Smooth muscle cell (in vitro differentiated cells): Measurements from ENCODE around the gene CASP6. TPM values are rescaled to one million over a fixed set of nuclear protein-coding genes. Genes with fewer than 3 reads are reported as not detected.

Experiments used
- DNase-seq: peaks from one replicate; lab custom pipeline; 2025; ENCODE audit not compliant: unreplicated experiment; lab: John Stamatoyannopoulos, UW
- H2AFZ ChIP-seq: fragments of 200-600 bp; sonication (generic); 2 replicates; pipeline ENCODE4 v1.6.0; 2016; ENCODE audit warnings: antibody characterized with exemption, low read depth, mild to moderate bottlenecking
- H3F3A ChIP-seq: fragments of 200-600 bp; sonication (generic); 2 replicates; pipeline ENCODE4 v1.6.0; 2017; ENCODE audit warnings: antibody characterized with exemption, low read depth
- H3K27ac ChIP-seq: fragments of 200-600 bp; sonication (generic); 2 replicates; pipeline ENCODE4 v1.5.1; 2016; ENCODE audit warnings: low read depth, mild to moderate bottlenecking
- H3K27me3 ChIP-seq: fragments of 200-600 bp; sonication (generic); 2 replicates; pipeline ENCODE4 v1.6.1; 2016; ENCODE audit warnings: low read depth, mild to moderate bottlenecking
- H3K36me3 ChIP-seq: fragments of 200-600 bp; sonication (generic); 2 replicates; pipeline ENCODE4 v1.5.1; 2016; ENCODE audit warnings: low read depth
- H3K4me1 ChIP-seq: fragments of 200-600 bp; sonication (generic); 2 replicates; pipeline ENCODE4 v1.5.1; 2016; ENCODE audit warnings: low read depth
- H3K4me2 ChIP-seq: fragments of 200-600 bp; sonication (generic); 2 replicates; pipeline ENCODE4 v1.6.0; 2016; ENCODE audit warnings: mild to moderate bottlenecking
- H3K4me3 ChIP-seq: fragments of 200-600 bp; sonication (generic); 2 replicates; pipeline ENCODE4 v1.5.1; 2016; ENCODE audit warnings: mild to moderate bottlenecking
- H3K79me2 ChIP-seq: fragments of 200-600 bp; sonication (generic); 2 replicates; pipeline ENCODE4 v1.6.0; 2016; ENCODE audit warnings: low read depth, mild to moderate bottlenecking
- H3K9ac ChIP-seq: fragments of 200-600 bp; sonication (generic); 2 replicates; pipeline ENCODE4 v1.6.0; 2016; ENCODE audit warnings: low read depth
- H3K9me3 ChIP-seq: fragments of 200-600 bp; sonication (generic); replicated peaks from 2 replicates; pipeline ENCODE4 v1.5.1; 2016; ENCODE audit warnings: low read depth
- H4K20me1 ChIP-seq: fragments of 200-600 bp; sonication (generic); 2 replicates; pipeline ENCODE4 v1.6.0; 2016; ENCODE audit warnings: low read depth
- CTCF ChIP-seq: fragments of 200-600 bp; sonication (generic); IDR thresholded peaks from 2 replicates; pipeline ENCODE4 v1.5.1; 2017; ENCODE audit warnings: borderline replicate concordance, mild to moderate bottlenecking, antibody characterized with exemption; ENCODE audit not compliant: insufficient read depth, poor library complexity, severe bottlenecking
- WGBS: methylation state at CpG from one replicate; pipeline ENCODE4 v1.1.7; 2016; ENCODE audit warnings: low lambda C conversion rate; 5-methylcytosine and 5-hydroxymethylcytosine counted together
- polyA plus RNA-seq: library from polyadenylated mRNA; unstranded; fragments of >200 nt; fragmentation: Nextera tagmentation; extraction: Ambion mirVana; gene quantifications from 2 replicates; pipeline ENCODE4 v1.2.1, GENCODE V29; 2016
- total RNA-seq: library from RNA; depleted of rRNA; stranded (reverse); fragments of >200 nt; gene quantifications from 2 replicates; pipeline ENCODE4 v1.2.3, GENCODE V29; 2014

The CASP6 gene
- total and polyA plus RNA-seq, 2 experiments from 2014 or later: 31.2 to 34.8 TPM

- Histone ChIP-seq H3K27ac (peak within 1 kb of the TSS; percentile 67), H3K4me1 (peaks cover 7% of the 10 kb centered on the region), H3K4me2 (peak within 1 kb of the TSS; percentile 99), H3K36me3 (no peaks in the 10 kb centered on the region), H3F3A (peaks cover 3% of the 10 kb centered on the region), H3K9ac (peak within 1 kb of the TSS; percentile 75), H3K9me3 (no peaks in the 10 kb centered on the region), H2AFZ (peak within 1 kb of the TSS; percentile 100), H3K4me3 (peak within 1 kb of the TSS; percentile 92), H4K20me1 (no peaks in the 10 kb centered on the region), H3K79me2 (peaks cover 42% of the 10 kb centered on the region), H3K27me3 (no peaks in the 10 kb centered on the region)
- no peak for TF ChIP-seq CTCF
- DNase-seq: peak; percentile 80
- WGBS: under 1% methylated on average over 69 of the region's 83 CpGs
Observed at GRCh38 chr4:109729718-109730618, 26.7 kb upstream of the CASP6 start, which contains the start of gene PLA2G12A. PLA2G12A (minus strand) TSS chr4:109730070; CDS start chr4:109729809, 261 bp downstream.

- no peak for DNase-seq
Observed at GRCh38 chr4:109729117-109729717, 26.0 kb upstream of the CASP6 start.

GRCh38 chr4:109728385-109728784, 25.1 kb upstream of the CASP6 start:
- Histone ChIP-seq H2AFZ (peak overlapping the region; percentile 99), H3F3A (peaks cover 3% of the 10 kb centered on the region), H3K9ac (no peak overlapping the region), H4K20me1 (no peaks in the 10 kb centered on the region), H3K79me2 (peaks cover 54% of the 10 kb centered on the region), H3K9me3 (no peaks in the 10 kb centered on the region), H3K4me2 (peak overlapping the region; percentile 99), H3K27ac (peak overlapping the region; percentile 5), H3K4me1 (peaks cover 7% of the 10 kb centered on the region), H3K27me3 (no peaks in the 10 kb centered on the region), H3K36me3 (no peaks in the 10 kb centered on the region), H3K4me3 (peak overlapping the region; percentile 92)
- WGBS: 55% methylated on average over 6 of the region's 6 CpGs
- no peak for DNase-seq
- TF ChIP-seq CTCF: no peak

More at GRCh38 chr4:109729117-109729717, 26.0 kb upstream of the CASP6 start:
- Histone ChIP-seq H3K36me3 (no peaks in the 10 kb centered on the region), H3K4me2 (peak overlapping the region; percentile 99), H3K4me1 (peaks cover 7% of the 10 kb centered on the region), H3F3A (peaks cover 3% of the 10 kb centered on the region), H3K27me3 (no peaks in the 10 kb centered on the region), H3K4me3 (peak overlapping the region; percentile 92), H4K20me1 (no peaks in the 10 kb centered on the region), H3K27ac (peak overlapping the region; percentile 9), H2AFZ (peak overlapping the region; percentile 99), H3K79me2 (peaks cover 49% of the 10 kb centered on the region), H3K9me3 (no peaks in the 10 kb centered on the region), H3K9ac (peak overlapping the region; percentile 75)
- WGBS: under 1% methylated on average over 25 of the region's 25 CpGs
- TF ChIP-seq CTCF: no peak
